ENCODE data around the gene TMEM184B. TPM values are rescaled to one million over a fixed set of nuclear protein-coding genes. Genes with fewer than 3 reads are reported as not detected.
A peak's percentile ranks its signal among the peaks of the same experiment; 100 is the strongest.

The TMEM184B gene
- total RNA-seq, 1 donor from 2014 or later = 26.5 TPM

GRCh38 chr22:38212442-38212841 is 60.4 kb downstream of the TMEM184B start:
- H3K4me2 ChIP-seq = no peak overlapping the region
- H3F3A ChIP-seq (ENCODE audit: low read depth) = no peaks in the 10 kb centered on the region
- peaks cover 25% of the 10 kb centered on the region for H3K27me3 ChIP-seq
- Mint-ChIP-seq H3K36me3 (peaks cover 11% of the 10 kb centered on the region), H3K27me3 (ENCODE audit: insufficient read depth, low read depth) (peaks cover 16% of the 10 kb centered on the region), H3K4me3 (no peak overlapping the region), H3K4me1 (peaks cover 15% of the 10 kb centered on the region), H3K9me3 (no peaks in the 10 kb centered on the region), H3K27ac (no peak overlapping the region)
- no peaks in the 10 kb centered on the region for H3K4me1 ChIP-seq
- no peak overlapping the region for H3K27ac ChIP-seq
- H3K79me2 ChIP-seq (ENCODE audit: low read depth) = no peaks in the 10 kb centered on the region
- no peaks in the 10 kb centered on the region for H3K9me3 ChIP-seq (ENCODE audit: low read depth)
- H4K20me1 ChIP-seq (ENCODE audit: low read depth) = peaks cover 17% of the 10 kb centered on the region
- H3K9ac ChIP-seq = no peak overlapping the region
- no peak overlapping the region for H3K4me3 ChIP-seq
- H2AFZ ChIP-seq (replicated peaks) = no peak overlapping the region
- no peaks in the 10 kb centered on the region for H3K36me3 ChIP-seq
- DNase-seq (ENCODE audit: low spot score) = no peak
- TF ChIP-seq, protein P1, sequence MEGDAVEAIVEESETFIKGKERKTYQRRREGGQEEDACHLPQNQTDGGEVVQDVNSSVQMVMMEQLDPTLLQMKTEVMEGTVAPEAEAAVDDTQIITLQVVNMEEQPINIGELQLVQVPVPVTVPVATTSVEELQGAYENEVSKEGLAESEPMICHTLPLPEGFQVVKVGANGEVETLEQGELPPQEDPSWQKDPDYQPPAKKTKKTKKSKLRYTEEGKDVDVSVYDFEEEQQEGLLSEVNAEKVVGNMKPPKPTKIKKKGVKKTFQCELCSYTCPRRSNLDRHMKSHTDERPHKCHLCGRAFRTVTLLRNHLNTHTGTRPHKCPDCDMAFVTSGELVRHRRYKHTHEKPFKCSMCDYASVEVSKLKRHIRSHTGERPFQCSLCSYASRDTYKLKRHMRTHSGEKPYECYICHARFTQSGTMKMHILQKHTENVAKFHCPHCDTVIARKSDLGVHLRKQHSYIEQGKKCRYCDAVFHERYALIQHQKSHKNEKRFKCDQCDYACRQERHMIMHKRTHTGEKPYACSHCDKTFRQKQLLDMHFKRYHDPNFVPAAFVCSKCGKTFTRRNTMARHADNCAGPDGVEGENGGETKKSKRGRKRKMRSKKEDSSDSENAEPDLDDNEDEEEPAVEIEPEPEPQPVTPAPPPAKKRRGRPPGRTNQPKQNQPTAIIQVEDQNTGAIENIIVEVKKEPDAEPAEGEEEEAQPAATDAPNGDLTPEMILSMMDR (IDR thresholded peaks at IDR 0.05) = no peak
- TF ChIP-seq EZH2 (IDR thresholded peaks at IDR 0.05) (no peak), EZH2phosphoT487 (IDR thresholded peaks at IDR 0.05) (no peak)

- Histone ChIP-seq H3K4me3 (no peak overlapping the region), H3K4me1 (no peaks in the 10 kb centered on the region), H3K27ac (no peak overlapping the region), H3K27me3 (peaks cover 25% of the 10 kb centered on the region), H3K79me2 (ENCODE audit: low read depth) (no peaks in the 10 kb centered on the region), H3K4me2 (no peak overlapping the region), H4K20me1 (ENCODE audit: low read depth) (peaks cover 17% of the 10 kb centered on the region), H3K9me3 (ENCODE audit: low read depth) (no peaks in the 10 kb centered on the region), H3K9ac (no peak overlapping the region), H3K36me3 (no peaks in the 10 kb centered on the region), H2AFZ (replicated peaks) (no peak overlapping the region), H3F3A (ENCODE audit: low read depth) (no peaks in the 10 kb centered on the region)
- Mint-ChIP-seq H3K4me1 (peaks cover 14% of the 10 kb centered on the region), H3K36me3 (peaks cover 11% of the 10 kb centered on the region), H3K27ac (no peak overlapping the region), H3K4me3 (no peak overlapping the region), H3K9me3 (no peaks in the 10 kb centered on the region), H3K27me3 (ENCODE audit: insufficient read depth, low read depth) (peaks cover 16% of the 10 kb centered on the region)
- TF ChIP-seq EZH2phosphoT487 (IDR thresholded peaks at IDR 0.05) = no peak
- DNase-seq (ENCODE audit: low spot score) = no peak
Observed at GRCh38 chr22:38211556-38211955, 61.3 kb downstream of the TMEM184B start.

- no peak overlapping the region for H3K4me3 ChIP-seq
- peaks cover 29% of the 10 kb centered on the region for H3K27me3 ChIP-seq
- peaks cover 20% of the 10 kb centered on the region for H4K20me1 ChIP-seq (ENCODE audit: low read depth)
- Mint-ChIP-seq H3K4me1 (peaks cover 16% of the 10 kb centered on the region), H3K9me3 (no peaks in the 10 kb centered on the region), H3K27me3 (ENCODE audit: insufficient read depth, low read depth) (peaks cover 14% of the 10 kb centered on the region), H3K27ac (peak overlapping the region; percentile 60), H3K36me3 (peaks cover 2% of the 10 kb centered on the region), H3K4me3 (no peak overlapping the region)
- peaks cover 4% of the 10 kb centered on the region for H3F3A ChIP-seq (ENCODE audit: low read depth)
- H3K4me2 ChIP-seq = no peak overlapping the region
- H3K27ac ChIP-seq = no peak overlapping the region
- H3K79me2 ChIP-seq (ENCODE audit: low read depth) = no peaks in the 10 kb centered on the region
- H2AFZ ChIP-seq (replicated peaks) = no peak overlapping the region
- no peaks in the 10 kb centered on the region for H3K9me3 ChIP-seq (ENCODE audit: low read depth)
- no peak for DNase-seq (ENCODE audit: low spot score)
- no peaks in the 10 kb centered on the region for H3K36me3 ChIP-seq
- H3K4me1 ChIP-seq = no peaks in the 10 kb centered on the region
- TF ChIP-seq, protein P1 (IDR thresholded peaks at IDR 0.05) = no peak
- TF ChIP-seq EZH2phosphoT487 (IDR thresholded peaks at IDR 0.05) = no peak
- no peak for TF ChIP-seq EZH2 (IDR thresholded peaks at IDR 0.05)
- no peak overlapping the region for H3K9ac ChIP-seq
Observed at GRCh38 chr22:38208551-38208968, 64.2 kb downstream of the TMEM184B start.

DNA sequence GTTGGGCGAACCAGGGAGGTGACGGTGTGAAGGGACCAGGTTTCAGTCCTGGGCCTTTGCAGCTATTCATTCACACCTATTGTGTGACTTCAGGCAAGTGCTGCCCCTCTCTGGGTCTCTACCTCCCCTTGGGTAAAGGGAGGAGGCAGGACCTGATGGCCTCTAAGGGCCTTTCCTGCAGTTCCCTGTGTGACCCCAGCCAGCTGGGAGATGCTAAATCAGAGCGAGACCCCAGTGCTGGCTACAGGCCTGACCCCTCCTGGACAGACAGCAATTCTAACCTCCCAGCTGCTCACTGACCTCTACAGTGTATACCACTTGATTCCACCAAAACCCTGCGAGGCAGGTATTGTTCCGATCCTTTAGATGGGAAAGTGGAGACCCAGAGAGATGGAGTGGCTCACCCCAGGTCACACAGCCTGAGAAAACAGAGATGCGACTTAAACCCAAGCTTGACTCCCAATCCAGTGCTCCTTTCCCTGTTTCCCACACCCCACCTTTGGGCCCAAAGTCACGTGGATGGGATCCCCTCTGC is 64.8 kb downstream of the TMEM184B start:
- Mint-ChIP-seq H3K27ac (no peak overlapping the region), H3K36me3 (no peaks in the 10 kb centered on the region), H3K4me3 (no peak overlapping the region), H3K4me1 (peaks cover 16% of the 10 kb centered on the region), H3K27me3 (ENCODE audit: insufficient read depth, low read depth) (peaks cover 11% of the 10 kb centered on the region), H3K9me3 (no peaks in the 10 kb centered on the region)
- no peaks in the 10 kb centered on the region for H3K79me2 ChIP-seq (ENCODE audit: low read depth)
- H4K20me1 ChIP-seq (ENCODE audit: low read depth) = peaks cover 22% of the 10 kb centered on the region
- no peak overlapping the region for H3K27ac ChIP-seq
- peaks cover 6% of the 10 kb centered on the region for H3K4me1 ChIP-seq
- H3K4me3 ChIP-seq = no peak overlapping the region
- H3K4me2 ChIP-seq = no peak overlapping the region
- H2AFZ ChIP-seq (replicated peaks) = no peak overlapping the region
- no peak overlapping the region for H3K9ac ChIP-seq
- no peak for TF ChIP-seq EZH2 (IDR thresholded peaks at IDR 0.05)
- TF ChIP-seq EZH2phosphoT487 (IDR thresholded peaks at IDR 0.05) = no peak
- TF ChIP-seq, protein P1 (IDR thresholded peaks at IDR 0.05) = no peak
- no peaks in the 10 kb centered on the region for H3K36me3 ChIP-seq
- DNase-seq (ENCODE audit: low spot score) = no peak
- peaks cover 10% of the 10 kb centered on the region for H3F3A ChIP-seq (ENCODE audit: low read depth)
- H3K9me3 ChIP-seq (ENCODE audit: low read depth) = no peaks in the 10 kb centered on the region
- H3K27me3 ChIP-seq = peaks cover 29% of the 10 kb centered on the region
